PC-9 (cell line): Measurements from ENCODE around the gene OSBPL3.

Source experiments
- CTCF ChIP-seq: fragments of 200-600 bp; sonication (generic); conservative IDR thresholded peaks from 2 replicates; pipeline ENCODE4 v1.6.1; 2017; ENCODE audit warnings: mixed run types, antibody characterized with exemption, mild to moderate bottlenecking, moderate library complexity
- EZH2 ChIP-seq: fragments of 200-600 bp; sonication (generic); IDR thresholded peaks from 2 replicates; pipeline ENCODE4 v1.8.0; 2017; ENCODE audit warnings: antibody characterized with exemption, low read depth

DNA sequence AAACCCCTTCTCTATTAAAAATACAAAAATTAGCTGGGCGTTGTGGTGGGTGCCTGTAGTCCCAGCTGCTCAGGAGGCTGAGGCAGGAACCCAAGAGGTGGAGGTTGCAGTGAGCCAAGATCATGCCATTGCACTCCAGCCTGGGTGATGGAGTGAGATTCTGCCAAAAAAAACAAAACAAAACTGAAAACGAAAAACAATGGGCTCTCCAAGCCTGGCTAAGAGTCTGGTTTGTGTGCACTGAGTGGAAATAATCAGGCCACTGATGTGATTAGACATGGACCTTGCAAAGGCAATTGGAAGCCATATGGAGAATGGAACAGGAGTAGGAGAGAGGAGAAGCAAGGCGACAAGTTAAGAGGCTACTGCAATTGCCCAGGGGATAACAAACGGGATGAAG is 162.6 kb downstream of the OSBPL3 start:
- TF ChIP-seq CTCF: no peak
- no peak for TF ChIP-seq EZH2
